ENCODE data around the gene MTR.

DNA sequence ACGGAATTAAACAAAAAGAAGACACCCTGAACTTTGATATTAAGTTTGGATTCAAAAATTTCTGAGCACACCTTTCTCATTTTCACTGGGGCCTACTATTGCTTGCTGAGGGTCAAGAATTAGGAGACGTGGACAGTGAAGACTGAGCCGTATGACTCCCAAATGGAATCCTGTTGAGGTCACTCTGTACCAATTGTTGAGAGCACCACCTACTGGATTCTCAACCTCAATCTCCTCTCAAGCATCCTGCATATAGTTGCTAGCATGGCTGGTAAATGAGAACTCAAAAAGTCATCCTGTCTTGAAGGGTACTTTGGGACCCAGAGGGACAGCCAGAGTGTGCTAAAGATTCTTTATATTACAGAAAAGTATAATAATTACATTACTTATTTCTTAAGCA, 20.2 kb upstream of the MTR start:
- TF ChIP-seq, protein P1, sequence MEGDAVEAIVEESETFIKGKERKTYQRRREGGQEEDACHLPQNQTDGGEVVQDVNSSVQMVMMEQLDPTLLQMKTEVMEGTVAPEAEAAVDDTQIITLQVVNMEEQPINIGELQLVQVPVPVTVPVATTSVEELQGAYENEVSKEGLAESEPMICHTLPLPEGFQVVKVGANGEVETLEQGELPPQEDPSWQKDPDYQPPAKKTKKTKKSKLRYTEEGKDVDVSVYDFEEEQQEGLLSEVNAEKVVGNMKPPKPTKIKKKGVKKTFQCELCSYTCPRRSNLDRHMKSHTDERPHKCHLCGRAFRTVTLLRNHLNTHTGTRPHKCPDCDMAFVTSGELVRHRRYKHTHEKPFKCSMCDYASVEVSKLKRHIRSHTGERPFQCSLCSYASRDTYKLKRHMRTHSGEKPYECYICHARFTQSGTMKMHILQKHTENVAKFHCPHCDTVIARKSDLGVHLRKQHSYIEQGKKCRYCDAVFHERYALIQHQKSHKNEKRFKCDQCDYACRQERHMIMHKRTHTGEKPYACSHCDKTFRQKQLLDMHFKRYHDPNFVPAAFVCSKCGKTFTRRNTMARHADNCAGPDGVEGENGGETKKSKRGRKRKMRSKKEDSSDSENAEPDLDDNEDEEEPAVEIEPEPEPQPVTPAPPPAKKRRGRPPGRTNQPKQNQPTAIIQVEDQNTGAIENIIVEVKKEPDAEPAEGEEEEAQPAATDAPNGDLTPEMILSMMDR (IDR thresholded peaks at IDR 0.05): peak; percentile 60
- TF ChIP-seq ZFX (IDR thresholded peaks at IDR 0.05; ENCODE audit: borderline replicate concordance): no peak
